Measurements from ENCODE around the gene IGFBP7.

Gene IGFBP7, protein sequence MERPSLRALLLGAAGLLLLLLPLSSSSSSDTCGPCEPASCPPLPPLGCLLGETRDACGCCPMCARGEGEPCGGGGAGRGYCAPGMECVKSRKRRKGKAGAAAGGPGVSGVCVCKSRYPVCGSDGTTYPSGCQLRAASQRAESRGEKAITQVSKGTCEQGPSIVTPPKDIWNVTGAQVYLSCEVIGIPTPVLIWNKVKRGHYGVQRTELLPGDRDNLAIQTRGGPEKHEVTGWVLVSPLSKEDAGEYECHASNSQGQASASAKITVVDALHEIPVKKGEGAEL

DNA sequence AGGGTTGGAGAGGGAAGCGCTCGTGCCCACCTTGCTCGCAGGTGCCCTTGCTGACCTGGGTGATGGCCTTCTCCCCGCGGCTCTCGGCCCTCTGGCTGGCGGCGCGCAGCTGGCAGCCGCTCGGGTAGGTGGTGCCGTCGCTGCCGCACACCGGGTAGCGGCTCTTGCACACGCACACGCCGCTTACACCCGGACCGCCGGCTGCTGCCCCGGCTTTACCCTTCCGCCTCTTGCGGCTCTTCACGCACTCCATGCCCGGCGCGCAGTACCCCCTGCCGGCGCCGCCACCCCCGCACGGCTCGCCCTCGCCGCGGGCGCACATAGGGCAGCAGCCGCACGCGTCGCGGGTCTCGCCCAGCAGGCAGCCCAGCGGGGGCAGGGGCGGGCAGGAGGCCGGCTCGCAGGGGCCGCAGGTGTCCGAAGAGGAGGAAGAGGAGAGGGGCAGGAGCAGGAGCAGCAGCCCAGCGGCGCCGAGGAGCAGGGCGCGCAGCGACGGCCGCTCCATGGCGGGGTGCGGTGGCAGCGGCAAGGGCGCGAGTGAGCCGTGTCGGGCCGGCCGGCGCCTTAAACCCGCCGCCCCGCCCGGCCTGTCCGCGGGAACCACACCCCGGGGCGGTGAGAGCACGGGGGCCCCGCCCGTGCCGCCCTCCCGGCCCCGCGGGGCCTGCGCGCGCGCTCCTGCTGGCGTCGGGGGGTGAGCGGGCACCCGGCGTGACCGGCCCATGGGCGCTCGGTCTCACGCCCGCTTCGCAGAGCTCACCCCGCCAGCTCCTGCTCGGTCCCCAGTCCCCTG, at the start of gene IGFBP7:
Gene IGFBP7 (minus strand): TSS at position 539 of the 793 bp plus-strand sequence. CDS start 34 bp downstream, at position 505.
- peak; percentile 63 for DNase-seq (ENCODE audit: low spot score)

GRCh38 chr4:57159866-57160265, 49.7 kb upstream of the IGFBP7 start:
- TF ChIP-seq, protein P1, sequence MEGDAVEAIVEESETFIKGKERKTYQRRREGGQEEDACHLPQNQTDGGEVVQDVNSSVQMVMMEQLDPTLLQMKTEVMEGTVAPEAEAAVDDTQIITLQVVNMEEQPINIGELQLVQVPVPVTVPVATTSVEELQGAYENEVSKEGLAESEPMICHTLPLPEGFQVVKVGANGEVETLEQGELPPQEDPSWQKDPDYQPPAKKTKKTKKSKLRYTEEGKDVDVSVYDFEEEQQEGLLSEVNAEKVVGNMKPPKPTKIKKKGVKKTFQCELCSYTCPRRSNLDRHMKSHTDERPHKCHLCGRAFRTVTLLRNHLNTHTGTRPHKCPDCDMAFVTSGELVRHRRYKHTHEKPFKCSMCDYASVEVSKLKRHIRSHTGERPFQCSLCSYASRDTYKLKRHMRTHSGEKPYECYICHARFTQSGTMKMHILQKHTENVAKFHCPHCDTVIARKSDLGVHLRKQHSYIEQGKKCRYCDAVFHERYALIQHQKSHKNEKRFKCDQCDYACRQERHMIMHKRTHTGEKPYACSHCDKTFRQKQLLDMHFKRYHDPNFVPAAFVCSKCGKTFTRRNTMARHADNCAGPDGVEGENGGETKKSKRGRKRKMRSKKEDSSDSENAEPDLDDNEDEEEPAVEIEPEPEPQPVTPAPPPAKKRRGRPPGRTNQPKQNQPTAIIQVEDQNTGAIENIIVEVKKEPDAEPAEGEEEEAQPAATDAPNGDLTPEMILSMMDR (IDR thresholded peaks at IDR 0.05; ENCODE audit: extremely low read depth, missing control alignments): no peak
- no peak for DNase-seq (ENCODE audit: low spot score)

More for the DNA sequence above, at the start of gene IGFBP7:
- TF ChIP-seq, protein P1 (IDR thresholded peaks at IDR 0.05; ENCODE audit: extremely low read depth, missing control alignments): no peak

GRCh38 chr4:57158762-57159161, 48.6 kb upstream of the IGFBP7 start:
- TF ChIP-seq, protein P1 (IDR thresholded peaks at IDR 0.05; ENCODE audit: extremely low read depth, missing control alignments): no peak
- DNase-seq (ENCODE audit: low spot score): no peak

GRCh38 chr4:57158221-57158620, 48.0 kb upstream of the IGFBP7 start:
- TF ChIP-seq, protein P1 (IDR thresholded peaks at IDR 0.05; ENCODE audit: extremely low read depth, missing control alignments): no peak
- no peak for DNase-seq (ENCODE audit: low spot score)

GRCh38 chr4:57157596-57158137, 47.5 kb upstream of the IGFBP7 start:
- DNase-seq (ENCODE audit: low spot score): no peak
- TF ChIP-seq, protein P1 (IDR thresholded peaks at IDR 0.05; ENCODE audit: extremely low read depth, missing control alignments): no peak

GRCh38 chr4:57156242-57156990, 46.2 kb upstream of the IGFBP7 start:
- DNase-seq (ENCODE audit: low spot score): no peak

More at GRCh38 chr4:57156242-57156990, 46.2 kb upstream of the IGFBP7 start:
- TF ChIP-seq, protein P1 (IDR thresholded peaks at IDR 0.05; ENCODE audit: extremely low read depth, missing control alignments): no peak
